ENCODE data around the gene MRPS6.

The MRPS6 gene

DNA sequence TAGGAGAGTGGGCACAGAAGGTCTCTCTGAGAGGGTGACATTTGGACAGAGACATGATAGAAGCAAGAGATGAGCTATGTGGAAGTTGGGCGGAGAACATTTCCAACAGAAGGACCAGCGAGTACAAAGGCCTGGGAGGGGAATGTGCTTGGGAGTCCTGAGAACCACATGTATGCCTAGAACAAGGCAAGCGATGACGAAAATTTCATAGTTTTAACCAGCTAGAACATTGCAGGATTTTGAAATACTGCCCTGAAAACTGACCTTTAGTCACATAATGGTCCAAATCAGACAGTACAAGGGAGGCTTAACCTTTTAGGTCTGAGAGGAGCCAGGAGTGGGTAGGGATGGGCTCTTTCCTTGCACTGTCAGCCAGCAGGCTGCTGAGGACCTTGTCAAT lies 68.0 kb downstream of the MRPS6 start:
- DNase-seq (ENCODE audit: low read depth) = no peak
- no peak for TF ChIP-seq MYC (IDR thresholded peaks at IDR 0.05; ENCODE audit: low read depth, low read length)
- TF ChIP-seq, protein P1, sequence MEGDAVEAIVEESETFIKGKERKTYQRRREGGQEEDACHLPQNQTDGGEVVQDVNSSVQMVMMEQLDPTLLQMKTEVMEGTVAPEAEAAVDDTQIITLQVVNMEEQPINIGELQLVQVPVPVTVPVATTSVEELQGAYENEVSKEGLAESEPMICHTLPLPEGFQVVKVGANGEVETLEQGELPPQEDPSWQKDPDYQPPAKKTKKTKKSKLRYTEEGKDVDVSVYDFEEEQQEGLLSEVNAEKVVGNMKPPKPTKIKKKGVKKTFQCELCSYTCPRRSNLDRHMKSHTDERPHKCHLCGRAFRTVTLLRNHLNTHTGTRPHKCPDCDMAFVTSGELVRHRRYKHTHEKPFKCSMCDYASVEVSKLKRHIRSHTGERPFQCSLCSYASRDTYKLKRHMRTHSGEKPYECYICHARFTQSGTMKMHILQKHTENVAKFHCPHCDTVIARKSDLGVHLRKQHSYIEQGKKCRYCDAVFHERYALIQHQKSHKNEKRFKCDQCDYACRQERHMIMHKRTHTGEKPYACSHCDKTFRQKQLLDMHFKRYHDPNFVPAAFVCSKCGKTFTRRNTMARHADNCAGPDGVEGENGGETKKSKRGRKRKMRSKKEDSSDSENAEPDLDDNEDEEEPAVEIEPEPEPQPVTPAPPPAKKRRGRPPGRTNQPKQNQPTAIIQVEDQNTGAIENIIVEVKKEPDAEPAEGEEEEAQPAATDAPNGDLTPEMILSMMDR (IDR thresholded peaks at IDR 0.05; ENCODE audit: low read depth, low read length) = no peak
- no peak for TF ChIP-seq POLR2A (IDR thresholded peaks at IDR 0.05; ENCODE audit: extremely low read depth, insufficient read length)
- TF ChIP-seq, protein P2, sequence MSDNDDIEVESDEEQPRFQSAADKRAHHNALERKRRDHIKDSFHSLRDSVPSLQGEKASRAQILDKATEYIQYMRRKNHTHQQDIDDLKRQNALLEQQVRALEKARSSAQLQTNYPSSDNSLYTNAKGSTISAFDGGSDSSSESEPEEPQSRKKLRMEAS (IDR thresholded peaks at IDR 0.05; ENCODE audit: low read depth, low read length) = no peak
- no peak overlapping the region for H3K4me3 ChIP-seq (ENCODE audit: low read depth, low read length)

DNA sequence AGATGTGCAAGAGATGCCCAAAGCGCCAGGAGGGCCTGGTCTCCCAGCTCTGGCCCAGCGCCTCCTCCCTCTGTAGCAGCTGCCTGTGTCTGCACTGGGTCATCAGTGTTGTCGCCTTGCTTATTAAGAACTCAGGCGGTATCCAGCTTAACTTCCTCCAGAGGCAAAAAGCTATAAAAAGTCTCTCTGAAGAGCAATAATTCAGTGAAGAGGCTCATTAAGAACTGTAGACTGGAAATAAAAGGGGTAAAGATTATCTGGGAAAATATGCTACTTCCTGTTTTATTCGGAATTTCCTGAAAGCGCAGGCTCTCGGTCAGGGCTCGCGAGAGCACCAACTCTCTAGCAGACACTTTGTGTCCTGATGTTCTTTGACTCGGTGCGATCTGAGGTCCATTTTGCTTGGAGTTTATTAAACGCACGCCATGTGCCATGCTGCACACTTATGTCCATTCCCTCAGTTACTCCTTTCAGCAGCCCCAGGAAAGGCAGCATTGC lies 70.4 kb downstream of the MRPS6 start:
- DNase-seq (ENCODE audit: low read depth) = no peak

DNA sequence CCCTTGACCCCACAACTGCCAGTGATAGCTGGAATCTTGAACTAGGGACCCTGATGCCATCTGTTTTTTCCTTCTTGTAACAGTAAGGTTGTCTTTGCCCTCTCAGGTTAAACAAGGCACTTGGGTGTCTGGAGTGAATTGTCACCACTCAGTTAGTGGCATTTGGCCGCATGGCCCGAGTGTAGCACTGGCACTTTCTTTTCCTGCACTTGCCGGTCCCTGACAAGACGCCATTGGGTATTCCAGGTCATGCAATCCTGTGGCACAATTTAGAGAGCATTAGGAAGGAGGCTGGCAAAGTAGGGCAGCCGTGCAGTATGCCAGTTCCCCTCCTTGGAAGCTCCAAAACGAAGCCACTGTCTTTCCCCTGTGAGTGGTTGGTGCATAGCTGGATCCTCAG lies 70.8 kb downstream of the MRPS6 start:
- no peak for DNase-seq (ENCODE audit: low read depth)
- TF ChIP-seq, protein P1 (IDR thresholded peaks at IDR 0.05; ENCODE audit: low read depth, low read length) = no peak
- TF ChIP-seq MYC (IDR thresholded peaks at IDR 0.05; ENCODE audit: low read depth, low read length) (no peak), POLR2A (IDR thresholded peaks at IDR 0.05; ENCODE audit: extremely low read depth, insufficient read length) (no peak)
- TF ChIP-seq, protein P2 (IDR thresholded peaks at IDR 0.05; ENCODE audit: low read depth, low read length) = no peak
- H3K4me3 ChIP-seq (ENCODE audit: low read depth, low read length) = no peak overlapping the region

More for the DNA sequence above, 70.4 kb downstream of the MRPS6 start:
- no peak overlapping the region for H3K4me3 ChIP-seq (ENCODE audit: low read depth, low read length)
- TF ChIP-seq, protein P1 (IDR thresholded peaks at IDR 0.05; ENCODE audit: low read depth, low read length) = no peak
- TF ChIP-seq, protein P2 (IDR thresholded peaks at IDR 0.05; ENCODE audit: low read depth, low read length) = no peak
- TF ChIP-seq POLR2A (IDR thresholded peaks at IDR 0.05; ENCODE audit: extremely low read depth, insufficient read length) (no peak), MYC (IDR thresholded peaks at IDR 0.05; ENCODE audit: low read depth, low read length) (no peak)

DNA sequence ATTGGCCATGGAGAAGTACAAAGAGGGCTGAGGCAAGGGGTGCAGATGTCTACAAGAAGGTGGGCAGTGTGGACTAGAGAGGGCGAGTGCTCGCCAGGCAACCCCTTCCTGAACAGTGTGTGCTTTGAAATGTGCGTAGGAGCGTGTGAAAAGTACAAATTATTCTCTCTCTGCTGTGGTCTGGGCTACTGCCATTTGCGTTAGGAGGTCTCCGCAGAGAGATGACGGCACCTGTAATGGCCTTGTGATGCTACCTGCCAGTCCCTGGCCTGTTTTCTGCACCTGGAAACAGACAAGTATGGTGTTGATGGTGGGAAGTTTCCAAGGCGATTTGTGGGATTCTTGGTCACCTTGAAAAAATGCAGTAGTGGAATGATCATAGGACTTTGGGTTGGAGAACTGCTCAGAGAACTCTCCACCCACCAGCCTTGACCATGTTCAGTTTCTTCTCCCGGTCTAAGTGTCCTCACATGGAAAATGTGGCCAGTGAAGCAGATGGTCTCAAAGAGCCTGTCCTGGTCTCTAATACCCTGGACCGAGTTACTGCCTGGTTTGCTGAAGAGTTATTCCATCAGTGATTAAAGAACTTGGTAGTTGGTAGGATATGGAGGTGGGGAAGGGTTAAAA lies 74.5 kb downstream of the MRPS6 start:
- DNase-seq (ENCODE audit: low read depth) = no peak
- H3K4me3 ChIP-seq (ENCODE audit: low read depth, low read length) = no peak overlapping the region
- TF ChIP-seq, protein P2 (IDR thresholded peaks at IDR 0.05; ENCODE audit: low read depth, low read length) = no peak
- TF ChIP-seq POLR2A (IDR thresholded peaks at IDR 0.05; ENCODE audit: extremely low read depth, insufficient read length) = no peak
- TF ChIP-seq, protein P1 (IDR thresholded peaks at IDR 0.05; ENCODE audit: low read depth, low read length) = no peak
- TF ChIP-seq MYC (IDR thresholded peaks at IDR 0.05; ENCODE audit: low read depth, low read length) = no peak

DNA sequence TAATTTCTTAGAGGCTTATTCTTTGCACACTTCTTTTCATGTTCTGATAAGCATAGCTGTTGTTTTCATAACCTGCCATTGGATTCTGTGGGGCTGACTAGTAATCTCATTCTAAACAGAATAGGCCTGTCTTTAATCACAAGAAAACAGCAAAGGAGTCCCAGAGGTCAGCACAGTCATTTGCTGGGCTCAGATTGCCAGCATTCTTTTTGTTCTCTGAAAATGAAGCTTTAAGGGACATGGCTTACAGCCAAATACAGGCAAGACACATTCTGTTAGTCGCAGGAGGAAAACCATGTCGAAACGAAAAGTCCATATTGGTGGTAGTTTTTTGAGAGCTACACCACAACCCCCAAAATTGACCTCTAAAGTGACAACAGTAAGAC lies 75.0 kb downstream of the MRPS6 start:
- TF ChIP-seq, protein P1 (IDR thresholded peaks at IDR 0.05; ENCODE audit: low read depth, low read length) = no peak
- TF ChIP-seq, protein P2 (IDR thresholded peaks at IDR 0.05; ENCODE audit: low read depth, low read length) = no peak
- TF ChIP-seq POLR2A (IDR thresholded peaks at IDR 0.05; ENCODE audit: extremely low read depth, insufficient read length) (no peak), MYC (IDR thresholded peaks at IDR 0.05; ENCODE audit: low read depth, low read length) (no peak)
- DNase-seq (ENCODE audit: low read depth) = no peak
- no peak overlapping the region for H3K4me3 ChIP-seq (ENCODE audit: low read depth, low read length)

Data from NB4 (cell line).